ENCODE data around the gene DHX35. TPM values are rescaled to one million over a fixed set of nuclear protein-coding genes. Genes with fewer than 3 reads are reported as not detected.

The DHX35 gene
- total and polyA plus RNA-seq, 4 donors = 4.8 to 15.5 (median 11.3) TPM

- Histone ChIP-seq H3K9me3 (ENCODE audit: control insufficient read depth, low read length) (no peaks in the 10 kb centered on the region), H3K27me3 (ENCODE audit: control insufficient read depth in 1 of 2, insufficient read depth in 2 of 2, low read length in 1 of 2) (peaks cover 0 to 3% of the 10 kb centered on the region in 2 donors), H3K27ac (ENCODE audit: low read depth in 1 of 2, low read length in 2 of 2) (no peak overlapping the region), H3K36me3 (ENCODE audit: control insufficient read depth in 1 of 2, insufficient read depth in 2 of 2, low read length in 1 of 2) (no peaks in the 10 kb centered on the region), H3K4me3 (ENCODE audit: low read length in 2 of 2) (no peak overlapping the region), H3K4me1 (ENCODE audit: control insufficient read depth in 1 of 2, insufficient read depth in 2 of 2, low read length in 2 of 2) (no peaks in the 10 kb centered on the region)
- 90 to 92% methylated on average over 8 of the region's 8 CpGs for WGBS, 2 donors
- DNase-seq = no peak
- ATAC-seq (ENCODE audit: low FRiP score) = no peak
- intact Hi-C loops (cut with DNase I) = no loop called here
Measured at GRCh38 chr20:39052676-39053075, 90.5 kb downstream of the DHX35 start.

GRCh38 chr20:39057143-39057542 lies 95.0 kb downstream of the DHX35 start:
- WGBS, 2 donors = 52 to 65% methylated on average over 7 of the region's 7 CpGs
- Histone ChIP-seq H3K4me3 (ENCODE audit: low read length in 2 of 2) (no peak overlapping the region), H3K27me3 (ENCODE audit: control insufficient read depth in 1 of 2, insufficient read depth in 2 of 2, low read length in 1 of 2) (peaks cover 0 to 3% of the 10 kb centered on the region in 2 donors), H3K4me1 (ENCODE audit: control insufficient read depth in 1 of 2, insufficient read depth in 2 of 2, low read length in 2 of 2) (no peaks in the 10 kb centered on the region), H3K9me3 (ENCODE audit: control insufficient read depth, low read length) (no peaks in the 10 kb centered on the region), H3K27ac (ENCODE audit: low read depth in 1 of 2, low read length in 2 of 2) (no peak overlapping the region), H3K36me3 (ENCODE audit: control insufficient read depth in 1 of 2, insufficient read depth in 2 of 2, low read length in 1 of 2) (no peaks in the 10 kb centered on the region)
- intact Hi-C loops (cut with DNase I) = no loop called here
- DNase-seq = no peak
- no peak for ATAC-seq (ENCODE audit: low FRiP score)

- ATAC-seq (ENCODE audit: low FRiP score) = no peak
- H3K4me3 ChIP-seq (ENCODE audit: low read length in 2 of 2) = no peak overlapping the region
- intact Hi-C loops (cut with DNase I) = no loop called here
- DNase-seq = no peak
- no peaks in the 10 kb centered on the region for H3K27me3 ChIP-seq (ENCODE audit: control insufficient read depth in 1 of 2, insufficient read depth in 2 of 2, low read length in 1 of 2)
- no peaks in the 10 kb centered on the region for H3K9me3 ChIP-seq (ENCODE audit: control insufficient read depth, low read length)
- no peaks in the 10 kb centered on the region for H3K4me1 ChIP-seq (ENCODE audit: control insufficient read depth in 1 of 2, insufficient read depth in 2 of 2, low read length in 2 of 2)
- no peak overlapping the region for H3K27ac ChIP-seq (ENCODE audit: low read depth in 1 of 2, low read length in 2 of 2)
- no peaks in the 10 kb centered on the region for H3K36me3 ChIP-seq (ENCODE audit: control insufficient read depth in 1 of 2, insufficient read depth in 2 of 2, low read length in 1 of 2)
- WGBS, 2 donors = 76 to 78% methylated on average over 4 of the region's 4 CpGs
Measured at GRCh38 chr20:39057911-39058310, 95.8 kb downstream of the DHX35 start.

- Histone ChIP-seq H3K27me3 (ENCODE audit: control insufficient read depth in 1 of 2, insufficient read depth in 2 of 2, low read length in 1 of 2) (no peaks in the 10 kb centered on the region), H3K4me1 (ENCODE audit: control insufficient read depth in 1 of 2, insufficient read depth in 2 of 2, low read length in 2 of 2) (no peaks in the 10 kb centered on the region), H3K27ac (ENCODE audit: low read depth in 1 of 2, low read length in 2 of 2) (no peak overlapping the region), H3K36me3 (ENCODE audit: control insufficient read depth in 1 of 2, insufficient read depth in 2 of 2, low read length in 1 of 2) (no peaks in the 10 kb centered on the region), H3K4me3 (ENCODE audit: low read length in 2 of 2) (no peak overlapping the region), H3K9me3 (ENCODE audit: control insufficient read depth, low read length) (no peaks in the 10 kb centered on the region)
- intact Hi-C loops (cut with DNase I) = no loop called here
- DNase-seq (no peak), ATAC-seq (ENCODE audit: low FRiP score) (no peak)
- 87 to 92% methylated on average over 9 of the region's 9 CpGs for WGBS, 2 donors
Measured at GRCh38 chr20:39059036-39059435, 96.9 kb downstream of the DHX35 start.

GRCh38 chr20:39066471-39067242 lies 104.5 kb downstream of the DHX35 start:
- Histone ChIP-seq H3K27ac (ENCODE audit: low read depth in 1 of 2, low read length in 2 of 2) (no peak overlapping the region), H3K4me1 (ENCODE audit: control insufficient read depth in 1 of 2, insufficient read depth in 2 of 2, low read length in 2 of 2) (no peaks in the 10 kb centered on the region), H3K9me3 (ENCODE audit: control insufficient read depth, low read length) (peaks cover 1% of the 10 kb centered on the region), H3K36me3 (ENCODE audit: control insufficient read depth in 1 of 2, insufficient read depth in 2 of 2, low read length in 1 of 2) (no peaks in the 10 kb centered on the region), H3K27me3 (ENCODE audit: control insufficient read depth in 1 of 2, insufficient read depth in 2 of 2, low read length in 1 of 2) (no peaks in the 10 kb centered on the region), H3K4me3 (ENCODE audit: low read length in 2 of 2) (no peak overlapping the region)
- DNase-seq = no peak
- no peak for ATAC-seq (ENCODE audit: low FRiP score)
- WGBS, 2 donors = 35 to 40% methylated on average over 14 of the region's 14 CpGs
- intact Hi-C loops (cut with DNase I) = no loop called here

- ATAC-seq (ENCODE audit: low FRiP score) (no peak), DNase-seq (no peak)
- intact Hi-C loops (cut with DNase I) = no loop called here
- H3K4me3 ChIP-seq (ENCODE audit: low read length in 2 of 2) = no peak overlapping the region
- H3K27me3 ChIP-seq (ENCODE audit: control insufficient read depth in 1 of 2, insufficient read depth in 2 of 2, low read length in 1 of 2) = no peaks in the 10 kb centered on the region
- peaks cover 1% of the 10 kb centered on the region for H3K9me3 ChIP-seq (ENCODE audit: control insufficient read depth, low read length)
- H3K4me1 ChIP-seq (ENCODE audit: control insufficient read depth in 1 of 2, insufficient read depth in 2 of 2, low read length in 2 of 2) = no peaks in the 10 kb centered on the region
- H3K27ac ChIP-seq (ENCODE audit: low read depth in 1 of 2, low read length in 2 of 2) = no peak overlapping the region
- 75 to 77% methylated on average over 5 of the region's 5 CpGs for WGBS, 2 donors
- H3K36me3 ChIP-seq (ENCODE audit: control insufficient read depth in 1 of 2, insufficient read depth in 2 of 2, low read length in 1 of 2) = no peaks in the 10 kb centered on the region
Measured at GRCh38 chr20:39067526-39068216, 105.5 kb downstream of the DHX35 start.

GRCh38 chr20:39069976-39070375 lies 107.8 kb downstream of the DHX35 start:
- Histone ChIP-seq H3K9me3 (ENCODE audit: control insufficient read depth, low read length) (peaks cover 1% of the 10 kb centered on the region), H3K27me3 (ENCODE audit: control insufficient read depth in 1 of 2, insufficient read depth in 2 of 2, low read length in 1 of 2) (peaks cover 0 to 2% of the 10 kb centered on the region in 2 donors), H3K4me3 (ENCODE audit: low read length in 2 of 2) (no peak overlapping the region), H3K27ac (ENCODE audit: low read depth in 1 of 2, low read length in 2 of 2) (no peak overlapping the region), H3K4me1 (ENCODE audit: control insufficient read depth in 1 of 2, insufficient read depth in 2 of 2, low read length in 2 of 2) (no peaks in the 10 kb centered on the region), H3K36me3 (ENCODE audit: control insufficient read depth in 1 of 2, insufficient read depth in 2 of 2, low read length in 1 of 2) (no peaks in the 10 kb centered on the region)
- DNase-seq = no peak
- ATAC-seq (ENCODE audit: low FRiP score) = no peak
- WGBS, 2 donors = 49 to 66% methylated on average over 6 of the region's 6 CpGs
- intact Hi-C loops (cut with DNase I) = no loop called here

GRCh38 chr20:39070484-39071231 lies 108.5 kb downstream of the DHX35 start:
- peaks cover 1% of the 10 kb centered on the region for H3K9me3 ChIP-seq (ENCODE audit: control insufficient read depth, low read length)
- no peak overlapping the region for H3K4me3 ChIP-seq (ENCODE audit: low read length in 2 of 2)
- H3K27ac ChIP-seq (ENCODE audit: low read depth in 1 of 2, low read length in 2 of 2) = no peak overlapping the region
- ATAC-seq (ENCODE audit: low FRiP score) (no peak), DNase-seq (no peak)
- intact Hi-C loops (cut with DNase I) = no loop called here
- H3K4me1 ChIP-seq (ENCODE audit: control insufficient read depth in 1 of 2, insufficient read depth in 2 of 2, low read length in 2 of 2) = no peaks in the 10 kb centered on the region
- no peaks in the 10 kb centered on the region for H3K36me3 ChIP-seq (ENCODE audit: control insufficient read depth in 1 of 2, insufficient read depth in 2 of 2, low read length in 1 of 2)
- peaks cover 0 to 2% of the 10 kb centered on the region in 2 donors for H3K27me3 ChIP-seq (ENCODE audit: control insufficient read depth in 1 of 2, insufficient read depth in 2 of 2, low read length in 1 of 2)
- WGBS, 2 donors = 57 to 60% methylated on average over 7 of the region's 7 CpGs

Data from aorta (tissue), 5 donors.